Parathyroid adenoma (tissue), 2 donors: ENCODE data around the gene C7orf25.

Experiments used
- H2AFZ ChIP-seq: fragments of 300-600 bp; sonication (generic); one replicate; pipeline ENCODE4 v1.7.0; 2017; ENCODE audit warnings: antibody characterized with exemption, mild to moderate bottlenecking
- H3K27ac ChIP-seq: fragments of 300-600 bp; sonication (generic); one replicate; pipeline ENCODE4 v1.7.0; 2017
- H3K27me3 ChIP-seq: fragments of 300-600 bp; sonication (generic); one replicate; pipeline ENCODE4 v1.7.0; 2017; ENCODE audit warnings: low read length; ENCODE audit not compliant: control insufficient read depth, insufficient read depth
- H3K36me3 ChIP-seq: fragments of 300-600 bp; sonication (generic); one replicate; pipeline ENCODE4 v1.7.0; 2017; ENCODE audit warnings: low read length; ENCODE audit not compliant: control insufficient read depth, insufficient read depth
- H3K4me1 ChIP-seq: fragments of 300-600 bp; sonication (generic); one replicate; pipeline ENCODE4 v1.7.0; 2017; ENCODE audit warnings: control low read depth
- H3K4me2 ChIP-seq: fragments of 300-600 bp; sonication (generic); one replicate; pipeline ENCODE4 v1.7.0; 2017; ENCODE audit warnings: low read length
- H3K4me3 ChIP-seq: fragments of 300-600 bp; sonication (generic); one replicate; pipeline ENCODE4 v1.7.0; 2017; ENCODE audit warnings: low read depth, low read length
- H3K79me2 ChIP-seq: fragments of 300-600 bp; sonication (generic); one replicate; pipeline ENCODE4 v1.7.0; 2017; ENCODE audit warnings: control low read depth
- H3K9ac ChIP-seq: fragments of 300-600 bp; sonication (generic); one replicate; pipeline ENCODE4 v1.7.0; 2017; ENCODE audit warnings: mild to moderate bottlenecking
- H3K9me3 ChIP-seq: fragments of 300-600 bp; sonication (generic); one replicate; pipeline ENCODE4 v1.7.0; 2017; ENCODE audit warnings: low read length; ENCODE audit not compliant: control insufficient read depth
- TF ChIP-seq, protein P1 (sequence below): fragments of 300-600 bp; sonication (generic); IDR thresholded peaks from one replicate; pipeline ENCODE4 v1.7.0; 2017; ENCODE audit warnings: antibody characterized with exemption, mild to moderate bottlenecking
- donor health status: primary hyperparathyroidism.

Gene C7orf25

DNA sequence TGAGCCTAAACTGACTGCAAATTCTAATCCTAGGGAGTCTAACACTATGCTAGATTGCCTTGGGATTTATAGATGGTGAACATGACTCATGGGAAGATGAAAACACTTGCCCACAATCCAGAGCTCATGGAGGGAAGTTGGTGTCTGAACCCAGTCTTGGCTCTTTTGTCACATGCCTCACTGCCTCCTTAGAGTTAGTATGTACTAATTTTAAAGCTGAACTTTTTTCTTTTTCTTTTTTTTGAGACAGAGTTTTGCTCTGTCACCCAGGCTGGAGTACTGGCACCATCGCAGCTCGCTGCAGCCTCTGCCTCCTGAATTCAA is 34.7 kb upstream of the C7orf25 start:
- H3K36me3 ChIP-seq = no peaks in the 10 kb centered on the region
- no peaks in the 10 kb centered on the region for H3K9me3 ChIP-seq
- H3K4me3 ChIP-seq = no peak overlapping the region
- H3K27ac ChIP-seq = no peak overlapping the region
- H3K4me1 ChIP-seq = no peaks in the 10 kb centered on the region
- TF ChIP-seq, protein P1, sequence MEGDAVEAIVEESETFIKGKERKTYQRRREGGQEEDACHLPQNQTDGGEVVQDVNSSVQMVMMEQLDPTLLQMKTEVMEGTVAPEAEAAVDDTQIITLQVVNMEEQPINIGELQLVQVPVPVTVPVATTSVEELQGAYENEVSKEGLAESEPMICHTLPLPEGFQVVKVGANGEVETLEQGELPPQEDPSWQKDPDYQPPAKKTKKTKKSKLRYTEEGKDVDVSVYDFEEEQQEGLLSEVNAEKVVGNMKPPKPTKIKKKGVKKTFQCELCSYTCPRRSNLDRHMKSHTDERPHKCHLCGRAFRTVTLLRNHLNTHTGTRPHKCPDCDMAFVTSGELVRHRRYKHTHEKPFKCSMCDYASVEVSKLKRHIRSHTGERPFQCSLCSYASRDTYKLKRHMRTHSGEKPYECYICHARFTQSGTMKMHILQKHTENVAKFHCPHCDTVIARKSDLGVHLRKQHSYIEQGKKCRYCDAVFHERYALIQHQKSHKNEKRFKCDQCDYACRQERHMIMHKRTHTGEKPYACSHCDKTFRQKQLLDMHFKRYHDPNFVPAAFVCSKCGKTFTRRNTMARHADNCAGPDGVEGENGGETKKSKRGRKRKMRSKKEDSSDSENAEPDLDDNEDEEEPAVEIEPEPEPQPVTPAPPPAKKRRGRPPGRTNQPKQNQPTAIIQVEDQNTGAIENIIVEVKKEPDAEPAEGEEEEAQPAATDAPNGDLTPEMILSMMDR = no peak
- H3K79me2 ChIP-seq = no peaks in the 10 kb centered on the region
- H2AFZ ChIP-seq = no peak overlapping the region
- no peaks in the 10 kb centered on the region for H3K27me3 ChIP-seq
- no peak overlapping the region for H3K4me2 ChIP-seq
- no peak overlapping the region for H3K9ac ChIP-seq

DNA sequence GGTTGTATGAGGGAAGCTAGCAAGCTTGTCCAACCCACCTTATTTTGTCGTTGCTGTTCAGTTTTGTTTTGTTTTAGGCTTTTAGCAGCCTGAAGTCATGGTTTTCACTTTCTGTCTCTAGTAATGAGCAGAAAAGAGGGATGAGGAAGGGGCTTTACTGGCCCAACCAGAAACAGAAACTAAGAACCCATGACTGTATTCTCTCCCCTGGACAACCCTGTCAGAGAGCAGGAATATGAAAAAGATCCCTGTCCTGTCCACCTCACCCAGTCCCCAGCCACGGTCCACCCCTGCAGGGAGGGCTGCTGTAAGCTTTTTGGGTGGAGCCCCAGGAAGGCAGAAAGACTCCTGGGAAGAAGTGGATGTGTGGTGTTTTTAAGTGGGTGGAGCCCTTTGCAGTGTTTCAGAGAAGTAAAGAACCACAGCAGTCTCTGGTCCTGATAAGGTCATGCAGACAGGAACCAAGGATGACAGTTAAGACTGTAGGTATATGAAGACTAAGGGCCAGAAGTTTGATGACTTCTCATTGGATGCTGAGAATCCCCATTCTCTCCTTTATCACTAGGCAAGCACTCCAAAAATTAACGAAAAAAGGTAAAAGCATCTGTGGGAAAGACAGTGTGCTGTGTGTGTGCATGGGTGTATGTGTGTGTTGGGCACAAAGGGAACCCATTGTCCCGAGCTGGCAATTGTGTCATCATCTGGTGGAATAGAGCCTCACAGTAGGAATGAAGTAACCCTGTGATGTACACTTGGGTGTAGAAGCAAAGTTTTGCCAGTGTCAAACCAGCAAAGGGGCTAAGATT is 34.2 kb upstream of the C7orf25 start:
- no peaks in the 10 kb centered on the region for H3K27me3 ChIP-seq
- no peaks in the 10 kb centered on the region for H3K4me1 ChIP-seq
- H2AFZ ChIP-seq = no peak overlapping the region
- H3K27ac ChIP-seq = no peak overlapping the region
- TF ChIP-seq, protein P1 = no peak
- H3K79me2 ChIP-seq = no peaks in the 10 kb centered on the region
- no peak overlapping the region for H3K4me3 ChIP-seq
- H3K36me3 ChIP-seq = no peaks in the 10 kb centered on the region
- no peak overlapping the region for H3K4me2 ChIP-seq
- H3K9me3 ChIP-seq = no peaks in the 10 kb centered on the region
- H3K9ac ChIP-seq = no peak overlapping the region

DNA sequence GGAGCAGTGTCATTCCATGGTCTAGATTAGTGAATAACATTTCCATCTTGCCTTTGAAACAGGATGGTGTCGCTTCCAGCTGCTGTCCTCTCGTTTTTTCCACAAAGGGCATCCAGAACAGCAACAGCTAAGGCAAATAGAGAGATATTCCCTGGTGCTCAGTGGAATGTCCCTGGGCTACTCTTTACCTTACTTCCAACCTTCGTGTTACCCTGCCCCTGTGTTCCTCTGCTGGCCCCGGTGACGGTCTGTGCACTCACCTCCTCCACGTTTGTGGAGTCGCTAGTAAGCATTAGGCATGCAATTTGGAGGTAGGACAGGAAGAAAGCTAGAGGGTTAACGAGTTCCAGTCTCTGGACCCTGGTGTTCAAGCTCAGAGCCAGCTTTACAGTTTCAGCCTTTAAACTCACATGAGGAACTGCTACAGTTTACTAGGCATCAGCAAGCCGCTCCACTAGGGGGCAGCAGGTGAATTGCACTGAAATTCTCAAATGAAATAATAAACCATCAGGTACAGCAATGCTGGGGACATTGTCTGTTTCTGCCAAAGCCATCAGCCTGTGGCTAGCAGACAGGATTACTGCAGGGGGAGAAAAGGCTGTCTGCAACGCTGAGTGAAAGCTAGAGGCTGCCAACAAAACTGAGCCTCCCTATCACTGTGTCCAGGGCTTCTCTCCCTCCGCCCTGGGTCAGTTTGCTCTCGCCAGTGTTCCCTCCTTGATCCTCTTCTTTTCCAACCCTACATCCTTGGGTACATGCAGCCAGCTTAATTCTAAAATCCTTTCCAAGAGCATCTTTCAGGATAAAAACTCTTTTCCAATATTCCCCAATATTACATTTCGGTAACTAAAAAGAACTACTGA is 29.3 kb upstream of the C7orf25 start:
- no peaks in the 10 kb centered on the region for H3K36me3 ChIP-seq
- TF ChIP-seq, protein P1 = peak; percentile 87
- no peak overlapping the region for H2AFZ ChIP-seq
- no peak overlapping the region for H3K4me3 ChIP-seq
- H3K79me2 ChIP-seq = no peaks in the 10 kb centered on the region
- H3K4me2 ChIP-seq = no peak overlapping the region
- H3K27ac ChIP-seq = no peak overlapping the region
- H3K9ac ChIP-seq = no peak overlapping the region
- no peaks in the 10 kb centered on the region for H3K9me3 ChIP-seq
- H3K27me3 ChIP-seq = no peaks in the 10 kb centered on the region
- H3K4me1 ChIP-seq = no peaks in the 10 kb centered on the region

DNA sequence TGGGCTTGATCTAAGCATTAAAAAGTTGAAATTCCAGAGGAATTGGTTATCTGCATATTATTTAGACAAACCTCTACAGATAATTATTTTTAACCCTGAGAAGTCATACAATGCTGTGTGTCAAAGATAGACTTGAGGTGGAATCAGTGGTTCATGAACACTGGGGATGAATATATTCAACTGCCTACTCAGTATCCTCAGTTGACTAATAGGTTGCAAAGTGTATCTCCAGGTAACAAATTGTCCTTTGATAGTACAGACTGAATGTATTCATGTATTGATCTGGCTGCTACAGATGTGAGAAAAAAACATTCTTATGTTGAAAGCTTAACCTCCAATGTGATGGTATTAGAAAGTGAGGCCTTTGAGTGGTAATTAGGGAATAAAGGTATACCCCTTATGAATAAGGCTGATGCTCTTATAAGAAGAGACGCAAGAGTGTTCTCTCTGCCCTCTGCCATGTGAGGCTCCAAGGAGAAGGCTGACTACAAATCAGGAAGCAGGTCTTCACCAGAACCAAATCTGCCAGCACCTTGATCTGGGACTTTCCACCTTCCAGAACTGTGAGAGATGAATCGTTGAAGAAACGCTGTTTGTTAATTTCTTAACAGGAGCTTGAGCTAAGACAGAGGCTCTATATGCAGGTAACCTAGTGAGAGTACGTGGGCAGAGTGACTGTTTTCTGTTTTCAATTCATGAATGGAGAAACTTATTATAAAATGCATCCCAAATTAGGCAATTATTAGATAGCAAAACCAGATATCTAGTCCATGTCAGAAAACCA is 27.8 kb upstream of the C7orf25 start:
- Histone ChIP-seq H3K9ac (no peak overlapping the region), H3K4me2 (no peak overlapping the region), H3K4me1 (no peaks in the 10 kb centered on the region), H3K36me3 (no peaks in the 10 kb centered on the region), H2AFZ (no peak overlapping the region), H3K27me3 (no peaks in the 10 kb centered on the region), H3K79me2 (no peaks in the 10 kb centered on the region), H3K27ac (no peak overlapping the region), H3K9me3 (no peaks in the 10 kb centered on the region), H3K4me3 (no peak overlapping the region)
- TF ChIP-seq, protein P1 = no peak
